ENCODE data around the gene FAM20C.

Gene FAM20C

DNA sequence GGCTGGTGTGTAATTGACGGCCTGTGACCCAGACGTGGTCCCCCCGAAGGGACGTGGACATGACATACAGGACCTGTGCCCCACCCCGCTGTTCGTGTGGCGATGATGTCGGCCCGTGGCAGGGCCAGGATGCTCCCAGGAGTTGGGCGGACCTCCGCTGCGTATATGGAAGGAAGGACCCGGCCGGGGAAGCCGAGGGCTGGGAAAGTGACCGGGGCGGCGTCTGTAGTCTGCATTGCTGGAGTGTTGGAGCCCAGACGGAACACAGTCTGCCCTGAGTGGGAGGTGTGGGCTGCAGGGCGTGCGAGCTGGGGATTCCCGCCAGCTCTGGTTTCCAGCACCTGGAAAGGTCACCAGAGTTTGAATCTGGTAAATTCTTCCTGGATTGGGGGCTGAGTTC, 52.6 kb downstream of the FAM20C start:
- TF ChIP-seq EZH2phosphoT487 (IDR thresholded peaks at IDR 0.05; ENCODE audit: low read depth), result no peak
- no peak for TF ChIP-seq CTCF (IDR thresholded peaks at IDR 0.05; ENCODE audit: low read depth, low read length)
- H2AFZ ChIP-seq (ENCODE audit: low read depth, low read length), result no peak overlapping the region
- no peaks in the 10 kb centered on the region for H4K20me1 ChIP-seq (ENCODE audit: insufficient read depth, low read length)
- H3K36me3 ChIP-seq (replicated peaks; ENCODE audit: low read depth, low read length), result no peaks in the 10 kb centered on the region
- H3K27ac ChIP-seq (ENCODE audit: low read length), result no peak overlapping the region
- no peaks in the 10 kb centered on the region for H3K79me2 ChIP-seq (ENCODE audit: low read length)
- H3K27me3 ChIP-seq (ENCODE audit: low read depth, low read length), result no peaks in the 10 kb centered on the region
- no peaks in the 10 kb centered on the region for H3K9me3 ChIP-seq (ENCODE audit: insufficient read depth, low read length)
- H3K4me1 ChIP-seq (ENCODE audit: low read length), result no peaks in the 10 kb centered on the region
- no peak overlapping the region for H3K4me3 ChIP-seq (ENCODE audit: low read length)
- H3K4me2 ChIP-seq (ENCODE audit: low read length), result no peak overlapping the region
- no peak overlapping the region for H3K9ac ChIP-seq (ENCODE audit: low read length)

GRCh38 chr7:245574-246295, 53.4 kb downstream of the FAM20C start:
- no peaks in the 10 kb centered on the region for H4K20me1 ChIP-seq (ENCODE audit: insufficient read depth, low read length)
- no peak overlapping the region for H3K27ac ChIP-seq (ENCODE audit: low read length)
- H3K36me3 ChIP-seq (replicated peaks; ENCODE audit: low read depth, low read length), result no peaks in the 10 kb centered on the region
- no peak overlapping the region for H3K4me2 ChIP-seq (ENCODE audit: low read length)
- no peak overlapping the region for H3K4me3 ChIP-seq (ENCODE audit: low read length)
- H2AFZ ChIP-seq (ENCODE audit: low read depth, low read length), result no peak overlapping the region
- no peaks in the 10 kb centered on the region for H3K9me3 ChIP-seq (ENCODE audit: insufficient read depth, low read length)
- TF ChIP-seq EZH2phosphoT487 (IDR thresholded peaks at IDR 0.05; ENCODE audit: low read depth), result no peak
- no peak for TF ChIP-seq CTCF (IDR thresholded peaks at IDR 0.05; ENCODE audit: low read depth, low read length)
- H3K27me3 ChIP-seq (ENCODE audit: low read depth, low read length), result no peaks in the 10 kb centered on the region
- no peak overlapping the region for H3K9ac ChIP-seq (ENCODE audit: low read length)
- no peaks in the 10 kb centered on the region for H3K4me1 ChIP-seq (ENCODE audit: low read length)
- H3K79me2 ChIP-seq (ENCODE audit: low read length), result no peaks in the 10 kb centered on the region

DNA sequence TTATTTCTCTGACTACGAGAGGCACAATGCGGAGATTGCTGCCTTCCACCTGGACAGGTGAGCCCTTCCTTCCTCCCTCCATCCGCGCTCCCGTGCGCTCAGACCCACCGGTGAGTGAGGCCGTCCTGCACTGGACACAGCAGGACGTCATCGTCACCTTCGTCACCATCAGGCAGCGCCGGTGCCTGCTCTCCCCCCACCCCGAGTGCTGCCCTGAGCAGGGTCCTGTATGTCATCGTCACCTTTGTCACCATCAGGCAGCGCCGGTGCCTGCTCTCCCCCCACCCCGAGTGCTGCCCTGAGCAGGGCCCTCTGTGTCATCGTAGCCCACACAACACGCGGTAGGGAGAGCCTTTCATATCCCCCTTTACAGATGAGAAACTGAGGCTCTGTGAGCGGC, 54.1 kb downstream of the FAM20C start:
- no peaks in the 10 kb centered on the region for H3K36me3 ChIP-seq (replicated peaks; ENCODE audit: low read depth, low read length)
- H3K27ac ChIP-seq (ENCODE audit: low read length), result no peak overlapping the region
- H3K27me3 ChIP-seq (ENCODE audit: low read depth, low read length), result no peaks in the 10 kb centered on the region
- no peak overlapping the region for H2AFZ ChIP-seq (ENCODE audit: low read depth, low read length)
- no peaks in the 10 kb centered on the region for H3K4me1 ChIP-seq (ENCODE audit: low read length)
- no peaks in the 10 kb centered on the region for H3K79me2 ChIP-seq (ENCODE audit: low read length)
- H3K4me3 ChIP-seq (ENCODE audit: low read length), result no peak overlapping the region
- no peaks in the 10 kb centered on the region for H3K9me3 ChIP-seq (ENCODE audit: insufficient read depth, low read length)
- no peak overlapping the region for H3K4me2 ChIP-seq (ENCODE audit: low read length)
- H3K9ac ChIP-seq (ENCODE audit: low read length), result no peak overlapping the region
- H4K20me1 ChIP-seq (ENCODE audit: insufficient read depth, low read length), result no peaks in the 10 kb centered on the region
- TF ChIP-seq CTCF (IDR thresholded peaks at IDR 0.05; ENCODE audit: low read depth, low read length) (no peak), EZH2phosphoT487 (IDR thresholded peaks at IDR 0.05; ENCODE audit: low read depth) (no peak)

DNA sequence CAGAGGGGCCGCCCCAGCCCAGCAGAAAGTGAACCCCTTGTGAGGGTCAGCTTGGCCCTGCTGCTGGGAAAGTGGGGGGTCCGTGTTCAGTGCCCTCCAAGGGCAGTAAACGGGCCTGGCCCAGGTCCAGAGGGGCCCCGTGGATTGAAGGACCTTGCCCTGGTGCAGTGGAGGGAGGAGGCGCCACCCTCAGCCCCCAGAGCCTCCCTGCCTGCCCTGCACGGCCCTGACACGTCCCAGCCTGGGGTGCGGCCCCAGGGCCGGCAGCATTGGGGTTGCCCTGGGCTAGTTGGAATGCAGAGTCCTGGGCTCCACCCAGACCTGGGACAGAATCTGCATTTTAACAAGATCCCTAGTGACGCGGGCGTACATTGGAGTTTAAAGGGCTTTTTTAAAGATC, 54.8 kb downstream of the FAM20C start:
- no peaks in the 10 kb centered on the region for H3K4me1 ChIP-seq (ENCODE audit: low read length)
- H3K27ac ChIP-seq (ENCODE audit: low read length), result no peak overlapping the region
- no peaks in the 10 kb centered on the region for H4K20me1 ChIP-seq (ENCODE audit: insufficient read depth, low read length)
- no peak overlapping the region for H2AFZ ChIP-seq (ENCODE audit: low read depth, low read length)
- no peaks in the 10 kb centered on the region for H3K36me3 ChIP-seq (replicated peaks; ENCODE audit: low read depth, low read length)
- H3K4me3 ChIP-seq (ENCODE audit: low read length), result no peak overlapping the region
- no peaks in the 10 kb centered on the region for H3K9me3 ChIP-seq (ENCODE audit: insufficient read depth, low read length)
- H3K79me2 ChIP-seq (ENCODE audit: low read length), result no peaks in the 10 kb centered on the region
- H3K4me2 ChIP-seq (ENCODE audit: low read length), result no peak overlapping the region
- H3K9ac ChIP-seq (ENCODE audit: low read length), result no peak overlapping the region
- H3K27me3 ChIP-seq (ENCODE audit: low read depth, low read length), result no peaks in the 10 kb centered on the region
- no peak for TF ChIP-seq EZH2phosphoT487 (IDR thresholded peaks at IDR 0.05; ENCODE audit: low read depth)
- TF ChIP-seq CTCF (IDR thresholded peaks at IDR 0.05; ENCODE audit: low read depth, low read length), result no peak
